K562 (cell line): ENCODE data around the gene STK26. TPM values are rescaled to one million over a fixed set of nuclear protein-coding genes. Genes with fewer than 3 reads are reported as not detected.

Experiments used
- ATAC-seq: fragments of 200-7000 bp; cut with Tn5 transposase; 3 replicates; pipeline ENCODE4 v1.9.1; 2020; ENCODE audit warnings: moderate library complexity
- BruUV-seq: library from RNA; stranded (reverse); fragments of 400-500 nt; replicated peaks from 2 replicates; lab custom pipeline; 2021; lab: Mats Ljungman, UMichigan
- CTCF ChIA-PET: fragments of 300-600 bp; formaldehyde crosslinking; extraction: SDS; loops from one replicate; lab custom pipeline; 2021; ENCODE audit warnings: low intra/inter-chr PET ratio; lab: Yijun Ruan, JAX
- POLR2A ChIA-PET: fragments of 300-600, 350-650 bp; sonication (Branson Sonifier 250); formaldehyde crosslinking; extraction: SDS; loops from one replicate; lab custom pipeline; 2021; ENCODE audit warnings: antibody characterized with exemption, inconsistent platforms; lab: Yijun Ruan, JAX
- DNase-seq, 4 experiments: peaks; one replicate each; pipeline versions ENCODE4 v3.0.0 to v3.0.0-alpha.2; 2011 to 2018; ENCODE audit warnings: low spot score in 3 of 4, mixed read lengths in 3 of 4; ENCODE audit errors: extremely low read depth in 1 of 4
- FAIRE-seq: peaks from 2 replicates; lab custom pipeline; 2011; peaks lifted over from hg19 to GRCh38; lab: Jason Lieb, UNC
- H2AFZ ChIP-seq: 2 replicates; pipeline ENCODE4 v1.6.0; 2011; ENCODE audit warnings: low read depth, low read length, control low read depth, inconsistent platforms
- H3K27ac ChIP-seq: fragments of 200-600 bp; 3 replicates; pipeline ENCODE4 v1.8.0; 2011; ENCODE audit warnings: low read depth, mild to moderate bottlenecking, control low read depth, inconsistent platforms, low read length, moderate library complexity, mixed read lengths; ENCODE audit errors: extremely low read depth
- H3K27me3 ChIP-seq, 2 experiments: fragments of 300-600 bp in 1 of 2; 2 replicates in 1 of 2; 3 replicates in 1 of 2; pipeline versions ENCODE4 v1.6.0 to v1.8.0; 2011; ENCODE audit warnings: inconsistent platforms in 2 of 2, low read length in 2 of 2, mild to moderate bottlenecking in 1 of 2, mixed read lengths in 1 of 2, moderate library complexity in 1 of 2; ENCODE audit not compliant: control insufficient read depth in 2 of 2, insufficient read depth in 2 of 2
- H3K36me3 ChIP-seq: fragments of 300-600 bp; 3 replicates; pipeline ENCODE4 v1.8.0; 2011; ENCODE audit warnings: mild to moderate bottlenecking, low read length, inconsistent platforms; ENCODE audit not compliant: control insufficient read depth, insufficient read depth
- H3K4me1 ChIP-seq, 2 experiments: fragments of 200-600 bp in 1 of 2; replicated peaks in 1 of 2; 2 replicates in 1 of 2; 3 replicates in 1 of 2; pipeline versions ENCODE4 v1.5.1 to v1.8.0; 2011; ENCODE audit warnings: inconsistent platforms in 2 of 2, low read length in 2 of 2, mild to moderate bottlenecking in 1 of 2, mixed read lengths in 1 of 2, moderate library complexity in 1 of 2; ENCODE audit not compliant: control insufficient read depth in 2 of 2, insufficient read depth in 2 of 2
- H3K4me2 ChIP-seq: 2 replicates; pipeline ENCODE4 v1.6.1; 2011; ENCODE audit warnings: low read length, control low read depth, inconsistent platforms, mixed read lengths; ENCODE audit not compliant: insufficient read depth
- H3K4me3 ChIP-seq: fragments of 200-600 bp; sonication (generic), shearing (Covaris generic); 2 replicates; pipeline ENCODE4 v1.5.1; 2016; ENCODE audit warnings: control low read depth, inconsistent platforms
- H3K79me2 ChIP-seq: fragments of 200-600 bp; 3 replicates; pipeline ENCODE4 v1.8.0; 2011; ENCODE audit warnings: low read length, inconsistent platforms; ENCODE audit not compliant: control insufficient read depth, insufficient read depth
- H3K9ac ChIP-seq, 2 experiments: 2 replicates each; pipeline versions ENCODE4 v1.6.0 to v1.6.1; 2011; ENCODE audit warnings: low read depth in 2 of 2, low read length in 2 of 2, control low read depth in 1 of 2, inconsistent platforms in 1 of 2, mild to moderate bottlenecking in 1 of 2, mixed read lengths in 1 of 2; ENCODE audit not compliant: insufficient read depth in 1 of 2
- H3K9me1 ChIP-seq: one replicate; pipeline ENCODE4 v1.6.0; 2011; ENCODE audit warnings: inconsistent platforms, mild to moderate bottlenecking, low read length, moderate library complexity; ENCODE audit not compliant: control insufficient read depth, insufficient read depth
- H3K9me3 ChIP-seq: replicated peaks from 2 replicates; pipeline ENCODE4 v1.5.1; 2011; ENCODE audit warnings: low read depth, low read length, inconsistent platforms; ENCODE audit not compliant: control insufficient read depth, insufficient read depth
- H4K20me1 ChIP-seq: replicated peaks from 2 replicates; pipeline ENCODE4 v1.6.1; 2011; ENCODE audit warnings: low read length, inconsistent platforms, mixed read lengths; ENCODE audit not compliant: control insufficient read depth, insufficient read depth
- CC2D1A ChIP-seq: fragments of 450-650 bp; IDR thresholded peaks from 2 replicates; pipeline ENCODE4 v1.6.1; 2017; ENCODE audit warnings: mild to moderate bottlenecking
- L3MBTL2 ChIP-seq: fragments of 450-650 bp; IDR thresholded peaks from 2 replicates; pipeline ENCODE4 v1.6.1; 2016; ENCODE audit warnings: mild to moderate bottlenecking, moderate library complexity
- NCOA6 ChIP-seq: fragments of 450-650 bp; IDR thresholded peaks from 2 replicates; pipeline ENCODE4 v1.6.1; 2017; ENCODE audit warnings: mild to moderate bottlenecking
- NCOR1 ChIP-seq: fragments of 450-650 bp; IDR thresholded peaks from 2 replicates; pipeline ENCODE4 v1.6.1; 2016; ENCODE audit warnings: mild to moderate bottlenecking, moderate library complexity
- TCF15 ChIP-seq: fragments of 250-450 bp; sonication (Bioruptor Pico); IDR thresholded peaks from 2 replicates; pipeline ENCODE4 v1.8.0; 2022; ENCODE audit warnings: moderate library complexity, mild to moderate bottlenecking, inconsistent platforms
- U2AF2 ChIP-seq: fragments of 200-400 bp; formaldehyde crosslinking; optimal IDR thresholded peaks from 2 replicates; pipeline ENCODE3; 2017; ENCODE audit warnings: low read depth, mild to moderate bottlenecking, low read length
- YY1 ChIP-seq, 3 experiments: IDR thresholded peaks; 2 replicates each; pipeline ENCODE4 v1.6.1; 2011; ENCODE audit warnings: low read length in 2 of 3, mild to moderate bottlenecking in 2 of 3, moderate library complexity in 2 of 3, borderline replicate concordance in 1 of 3, control low read depth in 1 of 3, low read depth in 1 of 3; ENCODE audit not compliant: insufficient read depth in 3 of 3, insufficient replicate concordance in 2 of 3, control insufficient read depth in 1 of 3, insufficient read length in 1 of 3; ENCODE audit errors: extremely low read depth in 1 of 3
- ZEB2 ChIP-seq: fragments of 450-650 bp; IDR thresholded peaks from 2 replicates; pipeline ENCODE4 v1.6.1; 2016
- ZKSCAN8 ChIP-seq: fragments of 200-800 bp; sonication (Bioruptor generic); IDR thresholded peaks from 2 replicates; pipeline ENCODE4 v1.6.1; 2016; ENCODE audit warnings: missing genetic modification characterization, missing compliant biosample characterization
- ZNF436 ChIP-seq: fragments of 250-450, 450-650 bp; sonication (Bioruptor Pico); formaldehyde crosslinking; IDR thresholded peaks from 2 replicates; pipeline ENCODE4 v1.7.0; 2020; ENCODE audit warnings: mild to moderate bottlenecking
- WGBS: fragments of 100-300 bp; shearing (Covaris generic); methylation state at CpG from one replicate; pipeline ENCODE4 v1.1.6; 2016; ENCODE audit warnings: low coverage, mixed read lengths; ENCODE audit not compliant: insufficient coverage; ENCODE audit errors: missing lambda C conversion rate; 5-methylcytosine and 5-hydroxymethylcytosine counted together
- in situ Hi-C: fragments of 300-500 bp; cut with MboI; formaldehyde crosslinking; loops from 4 replicates; pipeline ENCODE4 v1.15.0; 2018; ENCODE audit warnings: inconsistent platforms, mixed read lengths
- intact Hi-C: fragments of 100-400 bp; cut with micrococcal nuclease; formaldehyde crosslinking; loops from 2 replicates; pipeline ENCODE4 v1.14.2; 2022
- polyA plus RNA-seq, 8 experiments: library from polyadenylated mRNA; depleted of rRNA in 4 of 8; stranded (reverse) in 5 of 8; unstranded in 3 of 8; fragments of >200 nt; fragmentation: Nextera tagmentation in 2 of 8; fragmentation: Illumina TruSeq in 1 of 8; extraction: Ambion mirVana in 2 of 8; extraction: Trizol in 1 of 8; gene quantifications; 2 replicates each; pipeline versions ENCODE4 v1.2.1 to v1.2.3, GENCODE V29; 2011 to 2014; ENCODE audit warnings: inconsistent platforms in 1 of 8, missing spikeins in 1 of 8
- total RNA-seq, 7 experiments: library from RNA; depleted of rRNA in 6 of 7; stranded (reverse); fragments of >200 nt in 6 of 7; fragmentation: Illumina TruSeq in 2 of 7; extraction: Trizol in 2 of 7; gene quantifications; 2 replicates each; pipeline versions ENCODE4 v1.2.1 to v1.2.3, GENCODE V29; 2011 to 2021; ENCODE audit warnings: low replicate concordance in 1 of 7
- TF ChIP-seq, protein P1 (sequence below): fragments of 250-450 bp; sonication (Bioruptor Pico); IDR thresholded peaks from 2 replicates; pipeline ENCODE4 v1.4.0; 2020

Gene STK26
- total and polyA plus RNA-seq, 9 of the 15 experiments (the other 6 are each of a cell fraction or from before 2014, with no cell fraction given): 28.1 to 72.9 (median 50.1) TPM

GRCh38 chrX:132093239-132093860 lies 70.2 kb downstream of the STK26 start:
- no TSS peak for BruUV-seq
- WGBS: 0% methylated on average over 4 of the region's 4 CpGs
- in situ Hi-C loops: loop anchor here (25.0 kb wide), 1 partner anchor 519 kb away; no protein-coding TSS in a partner anchor

More at GRCh38 chrX:132093239-132093860, 70.2 kb downstream of the STK26 start:
- CTCF ChIA-PET: no interaction called here
- Histone ChIP-seq H3K27ac (no peak overlapping the region), H3K9me1 (no peaks in the 10 kb centered on the region), H3K9ac (no peak overlapping the region), H3K4me3 (no peak overlapping the region), H3K9me3 (no peaks in the 10 kb centered on the region), H3K4me1 (no peaks in the 10 kb centered on the region), H2AFZ (no peak overlapping the region), H3K4me2 (no peak overlapping the region), H4K20me1 (no peaks in the 10 kb centered on the region), H3K79me2 (no peaks in the 10 kb centered on the region), H3K36me3 (no peaks in the 10 kb centered on the region), H3K27me3 (no peaks in the 10 kb centered on the region; a peak in 2 of 5 replicates)
- FAIRE-seq: no peak
- TF ChIP-seq NCOR1: no peak
- no peak for TF ChIP-seq U2AF2
- no peak for TF ChIP-seq ZKSCAN8 (CRISPR knock-in tag)
- TF ChIP-seq YY1 (IDR thresholded peaks at IDR 0.05; ENCODE audit: borderline replicate concordance in 1 of 3, control insufficient read depth in 1 of 3, extremely low read depth in 1 of 3, insufficient read depth in 3 of 3, insufficient read length in 1 of 3, insufficient replicate concordance in 2 of 3, low read depth in 1 of 3, low read length in 2 of 3): no peak
- TF ChIP-seq ZNF436 (CRISPR knock-in tag): no peak
- TF ChIP-seq NCOA6: no peak
- no peak for TF ChIP-seq CC2D1A
- TF ChIP-seq, protein P1, sequence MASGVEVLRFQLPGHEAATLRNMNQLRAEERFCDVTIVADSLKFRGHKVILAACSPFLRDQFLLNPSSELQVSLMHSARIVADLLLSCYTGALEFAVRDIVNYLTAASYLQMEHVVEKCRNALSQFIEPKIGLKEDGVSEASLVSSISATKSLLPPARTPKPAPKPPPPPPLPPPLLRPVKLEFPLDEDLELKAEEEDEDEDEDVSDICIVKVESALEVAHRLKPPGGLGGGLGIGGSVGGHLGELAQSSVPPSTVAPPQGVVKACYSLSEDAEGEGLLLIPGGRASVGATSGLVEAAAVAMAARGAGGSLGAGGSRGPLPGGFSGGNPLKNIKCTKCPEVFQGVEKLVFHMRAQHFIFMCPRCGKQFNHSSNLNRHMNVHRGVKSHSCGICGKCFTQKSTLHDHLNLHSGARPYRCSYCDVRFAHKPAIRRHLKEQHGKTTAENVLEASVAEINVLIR (CRISPR knock-in tag): no peak
- TF ChIP-seq L3MBTL2: no peak
- TF ChIP-seq TCF15 (CRISPR knock-in tag): no peak
- TF ChIP-seq ZEB2: no peak
- intact Hi-C loops: loop anchor here (2.0 to 5.0 kb wide), 2 partner anchors 241 to 521 kb away; no protein-coding TSS in a partner anchor
- ATAC-seq: no peak; the same call in 2 of the 3 replicates
- DNase-seq: no peak
- POLR2A ChIA-PET: no interaction called here
